ENCODE results near the gene OSBPL10. TPM values are rescaled to one million over a fixed set of nuclear protein-coding genes. Genes with fewer than 3 reads are reported as not detected.

The OSBPL10 gene
- total RNA-seq, 1 donor from 2014 or later: 8.4 TPM

DNA sequence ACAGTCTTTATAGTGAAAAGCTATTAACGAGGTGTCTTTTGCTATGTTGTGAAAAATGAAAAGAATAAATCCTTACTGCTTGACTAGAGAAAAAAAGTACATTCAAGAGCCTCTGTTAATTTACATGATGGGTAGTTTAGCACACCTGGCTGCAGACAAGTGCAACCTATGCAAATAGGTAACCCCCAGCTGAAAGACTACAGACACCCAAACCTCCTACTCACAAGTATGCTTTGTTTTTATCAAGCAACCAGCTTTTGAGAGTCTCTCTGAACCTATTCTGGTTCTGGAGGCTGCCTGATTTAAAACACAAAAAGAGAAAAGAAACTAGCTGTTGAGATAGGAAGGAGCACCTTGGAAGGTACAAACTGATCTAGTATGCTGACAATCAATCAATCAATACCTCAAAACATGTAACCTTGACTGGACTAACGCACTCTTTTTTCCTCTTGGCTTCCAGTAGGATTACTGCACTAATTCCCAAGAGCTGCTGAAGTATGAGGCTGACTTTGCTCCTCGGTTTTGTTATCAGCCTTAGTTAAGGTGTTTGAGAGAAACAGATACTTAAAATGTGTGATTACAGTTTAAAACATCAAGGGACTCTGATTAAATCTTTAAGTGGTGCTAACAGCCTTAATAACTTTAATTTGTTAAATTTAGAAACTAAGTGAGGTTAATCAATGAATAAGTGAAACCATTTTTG, 63.6 kb downstream of the OSBPL10 start:
- DNase-seq (ENCODE audit: low spot score): no peak
- Mint-ChIP-seq H3K9me3 (peaks cover 20% of the 10 kb centered on the region), H3K27ac (no peak overlapping the region), H3K36me3 (peaks cover 10% of the 10 kb centered on the region), H3K27me3 (ENCODE audit: insufficient read depth, low read depth) (peaks cover 2% of the 10 kb centered on the region), H3K4me1 (peaks cover 24% of the 10 kb centered on the region), H3K4me3 (no peak overlapping the region)
- no peaks in the 10 kb centered on the region for H3K9me3 ChIP-seq (ENCODE audit: low read depth)
- H3K4me1 ChIP-seq: peaks cover 20% of the 10 kb centered on the region
- H3K4me2 ChIP-seq: peak overlapping the region; percentile 29
- peaks cover 10% of the 10 kb centered on the region for H3F3A ChIP-seq (ENCODE audit: low read depth)
- no peaks in the 10 kb centered on the region for H4K20me1 ChIP-seq (ENCODE audit: low read depth)
- TF ChIP-seq EZH2phosphoT487 (IDR thresholded peaks at IDR 0.05) (no peak), EZH2 (IDR thresholded peaks at IDR 0.05) (no peak)
- TF ChIP-seq, protein P1, sequence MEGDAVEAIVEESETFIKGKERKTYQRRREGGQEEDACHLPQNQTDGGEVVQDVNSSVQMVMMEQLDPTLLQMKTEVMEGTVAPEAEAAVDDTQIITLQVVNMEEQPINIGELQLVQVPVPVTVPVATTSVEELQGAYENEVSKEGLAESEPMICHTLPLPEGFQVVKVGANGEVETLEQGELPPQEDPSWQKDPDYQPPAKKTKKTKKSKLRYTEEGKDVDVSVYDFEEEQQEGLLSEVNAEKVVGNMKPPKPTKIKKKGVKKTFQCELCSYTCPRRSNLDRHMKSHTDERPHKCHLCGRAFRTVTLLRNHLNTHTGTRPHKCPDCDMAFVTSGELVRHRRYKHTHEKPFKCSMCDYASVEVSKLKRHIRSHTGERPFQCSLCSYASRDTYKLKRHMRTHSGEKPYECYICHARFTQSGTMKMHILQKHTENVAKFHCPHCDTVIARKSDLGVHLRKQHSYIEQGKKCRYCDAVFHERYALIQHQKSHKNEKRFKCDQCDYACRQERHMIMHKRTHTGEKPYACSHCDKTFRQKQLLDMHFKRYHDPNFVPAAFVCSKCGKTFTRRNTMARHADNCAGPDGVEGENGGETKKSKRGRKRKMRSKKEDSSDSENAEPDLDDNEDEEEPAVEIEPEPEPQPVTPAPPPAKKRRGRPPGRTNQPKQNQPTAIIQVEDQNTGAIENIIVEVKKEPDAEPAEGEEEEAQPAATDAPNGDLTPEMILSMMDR (IDR thresholded peaks at IDR 0.05): no peak
- no peaks in the 10 kb centered on the region for H3K36me3 ChIP-seq
- no peak overlapping the region for H3K9ac ChIP-seq
- no peak overlapping the region for H3K4me3 ChIP-seq
- no peaks in the 10 kb centered on the region for H3K79me2 ChIP-seq (ENCODE audit: low read depth)
- no peak overlapping the region for H2AFZ ChIP-seq (replicated peaks)
- no peaks in the 10 kb centered on the region for H3K27me3 ChIP-seq
- no peak overlapping the region for H3K27ac ChIP-seq

DNA sequence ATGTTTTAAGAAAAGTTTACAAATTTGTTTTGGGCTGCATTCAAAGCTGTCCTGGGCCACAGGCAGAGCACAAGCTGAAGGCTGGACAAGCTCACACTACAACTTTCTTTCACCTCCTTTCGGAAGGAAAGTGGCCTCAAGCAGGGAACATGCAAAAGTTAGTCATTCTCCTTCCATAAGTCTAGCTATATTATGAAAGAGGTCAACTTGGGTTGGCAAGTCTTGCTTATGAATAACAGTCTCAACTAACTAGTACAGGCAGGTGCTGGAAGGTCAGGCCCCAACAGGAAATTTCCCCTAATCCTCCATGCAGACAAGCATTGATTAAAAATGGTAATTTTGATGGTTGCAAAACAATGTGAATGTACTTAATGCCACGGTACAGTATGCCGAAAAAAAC, 69.4 kb downstream of the OSBPL10 start:
- Mint-ChIP-seq H3K9me3 (no peaks in the 10 kb centered on the region), H3K4me3 (no peak overlapping the region), H3K27ac (no peak overlapping the region), H3K4me1 (peaks cover 12% of the 10 kb centered on the region), H3K27me3 (ENCODE audit: insufficient read depth, low read depth) (peaks cover 6% of the 10 kb centered on the region), H3K36me3 (peaks cover 2% of the 10 kb centered on the region)
- no peaks in the 10 kb centered on the region for H3F3A ChIP-seq (ENCODE audit: low read depth)
- no peaks in the 10 kb centered on the region for H3K79me2 ChIP-seq (ENCODE audit: low read depth)
- DNase-seq (ENCODE audit: low spot score): no peak
- TF ChIP-seq, protein P1 (IDR thresholded peaks at IDR 0.05): no peak
- H3K27me3 ChIP-seq: no peaks in the 10 kb centered on the region
- no peak overlapping the region for H3K27ac ChIP-seq
- no peak overlapping the region for H3K4me3 ChIP-seq
- H3K9ac ChIP-seq: no peak overlapping the region
- H3K9me3 ChIP-seq (ENCODE audit: low read depth): no peaks in the 10 kb centered on the region
- no peak overlapping the region for H2AFZ ChIP-seq (replicated peaks)
- H3K4me1 ChIP-seq: peaks cover 16% of the 10 kb centered on the region
- no peak overlapping the region for H3K4me2 ChIP-seq
- no peaks in the 10 kb centered on the region for H3K36me3 ChIP-seq
- H4K20me1 ChIP-seq (ENCODE audit: low read depth): no peaks in the 10 kb centered on the region

DNA sequence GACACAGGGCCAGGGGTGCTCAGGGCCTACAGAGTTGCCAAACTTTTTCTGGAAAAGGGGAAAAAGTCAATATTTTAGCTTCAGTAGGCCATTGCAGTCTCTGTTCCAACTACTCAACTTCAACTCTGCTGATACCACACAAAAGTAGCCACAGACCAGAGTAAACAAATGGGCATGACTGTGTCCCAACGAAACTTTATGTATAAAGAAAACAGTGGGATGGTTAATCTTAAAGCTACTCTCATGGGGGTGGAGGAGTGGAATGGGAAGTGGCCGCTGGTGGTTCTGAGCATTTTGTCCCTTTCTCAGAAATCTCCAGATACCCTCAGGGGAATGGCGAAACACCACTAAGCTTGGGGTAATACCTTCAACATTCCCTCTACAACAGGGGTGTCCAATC, 69.9 kb downstream of the OSBPL10 start:
- Histone ChIP-seq H3K79me2 (ENCODE audit: low read depth) (no peaks in the 10 kb centered on the region), H3K9ac (no peak overlapping the region), H3K27me3 (no peaks in the 10 kb centered on the region), H3K4me2 (no peak overlapping the region), H4K20me1 (ENCODE audit: low read depth) (no peaks in the 10 kb centered on the region), H3F3A (ENCODE audit: low read depth) (no peaks in the 10 kb centered on the region), H3K4me3 (no peak overlapping the region), H3K27ac (no peak overlapping the region), H3K9me3 (ENCODE audit: low read depth) (no peaks in the 10 kb centered on the region), H3K4me1 (peaks cover 10% of the 10 kb centered on the region), H2AFZ (replicated peaks) (no peak overlapping the region), H3K36me3 (no peaks in the 10 kb centered on the region)
- Mint-ChIP-seq H3K9me3 (no peaks in the 10 kb centered on the region), H3K4me1 (peaks cover 7% of the 10 kb centered on the region), H3K36me3 (peaks cover 2% of the 10 kb centered on the region), H3K27ac (no peak overlapping the region), H3K27me3 (ENCODE audit: insufficient read depth, low read depth) (peaks cover 6% of the 10 kb centered on the region), H3K4me3 (no peak overlapping the region)
- DNase-seq (ENCODE audit: low spot score): no peak
- TF ChIP-seq, protein P1 (IDR thresholded peaks at IDR 0.05): no peak
- no peak for TF ChIP-seq EZH2 (IDR thresholded peaks at IDR 0.05)
- no peak for TF ChIP-seq EZH2phosphoT487 (IDR thresholded peaks at IDR 0.05)

Measured in neural progenitor cell (in vitro differentiated cells).